SH-SY5Y (cell line): ENCODE results near the gene COQ5.

Source experiments
- GATA2 ChIP-seq: IDR thresholded peaks from 2 replicates; pipeline ENCODE4 v1.6.1; 2011; ENCODE audit warnings: mild to moderate bottlenecking, low read depth, low read length
- GATA3 ChIP-seq: IDR thresholded peaks from 2 replicates; pipeline ENCODE4 v1.6.1; 2011; ENCODE audit warnings: low read depth, mild to moderate bottlenecking, low read length, moderate library complexity

DNA sequence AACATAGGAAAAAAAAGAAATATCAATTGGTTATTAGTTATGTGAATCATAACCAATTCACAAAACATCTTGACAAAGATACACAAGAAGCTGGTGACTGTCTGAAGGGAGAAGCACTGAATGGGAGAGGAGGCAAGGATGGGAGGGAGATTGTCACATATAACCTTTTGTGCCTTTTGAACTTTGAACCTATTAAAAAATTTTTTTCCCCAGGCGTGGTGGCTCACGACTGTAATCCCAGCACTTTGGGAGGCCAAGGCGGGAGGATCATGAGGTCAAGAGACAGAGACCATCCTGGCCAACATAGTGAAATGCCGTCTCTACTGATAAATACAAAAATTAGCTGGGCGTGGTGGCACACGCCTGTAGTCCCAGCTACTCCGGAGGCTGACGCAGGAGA is 20.4 kb downstream of the COQ5 start:
- TF ChIP-seq GATA2 (no peak), GATA3 (no peak)
